Activated CD8-positive, alpha-beta T cell treated with anti-CD3 and anti-CD28 coated beads, Interleukin-2, amount 10 ng/mL, durations not matched to agents 7 days and 5 days (primary cell): ENCODE results near the gene CENPF. TPM values are rescaled to one million over a fixed set of nuclear protein-coding genes. Genes with fewer than 3 reads are reported as not detected.

Experiments used
- ATAC-seq: fragments of 150-1000 bp; cut with Tn5 transposase; one replicate; pipeline ENCODE4 v1.10.0; 2021; ENCODE audit warnings: moderate library complexity
- CTCF ChIA-PET: fragments of 350-600 bp; sonication (Branson Sonifier 250); formaldehyde crosslinking; loops from one replicate; lab custom pipeline; 2021; ENCODE audit warnings: antibody characterized with exemption; lab: Charles Lee
- POLR2A ChIA-PET: fragments of 350-600 bp; sonication (Branson Sonifier 250); formaldehyde crosslinking; loops from one replicate; lab custom pipeline; 2021; ENCODE audit warnings: antibody characterized with exemption; lab: Charles Lee
- DNase-seq: peaks from one replicate; pipeline ENCODE4 v3.0.0-alpha.2; 2020
- H3K27ac Mint-ChIP-seq: one replicate; pipeline ENCODE4 v1.8.0; 2021; ENCODE audit warnings: mild to moderate bottlenecking, mixed read lengths
- H3K27me3 Mint-ChIP-seq: one replicate; pipeline ENCODE4 v1.8.0; 2021; ENCODE audit warnings: low read depth, mixed read lengths
- H3K36me3 Mint-ChIP-seq: one replicate; pipeline ENCODE4 v1.8.0; 2021; ENCODE audit warnings: low read depth, mixed read lengths
- H3K4me1 Mint-ChIP-seq: one replicate; pipeline ENCODE4 v1.8.0; 2021; ENCODE audit warnings: low read depth, mixed read lengths
- H3K4me3 Mint-ChIP-seq: one replicate; pipeline ENCODE4 v1.8.0; 2021; ENCODE audit warnings: mild to moderate bottlenecking, mixed read lengths
- H3K9me3 Mint-ChIP-seq: one replicate; pipeline ENCODE4 v1.8.0; 2022; ENCODE audit warnings: mixed read lengths; ENCODE audit not compliant: insufficient read depth
- total RNA-seq, 2 experiments: library from RNA; stranded (reverse); gene quantifications; one replicate each; pipeline ENCODE4 v1.2.3, GENCODE V29; 2021

The CENPF gene
- total RNA-seq, 2 experiments from 2014 or later, result 176 to 180 TPM

GRCh38 chr1:214645712-214646111 is 42.7 kb downstream of the CENPF start:
- H3K4me3 Mint-ChIP-seq, result no peak overlapping the region

GRCh38 chr1:214648801-214649200 is 45.8 kb downstream of the CENPF start:
- Mint-ChIP-seq H3K9me3 (no peaks in the 10 kb centered on the region), H3K4me3 (no peak overlapping the region), H3K36me3 (peaks cover 88% of the 10 kb centered on the region), H3K4me1 (no peaks in the 10 kb centered on the region), H3K27ac (no peak overlapping the region), H3K27me3 (no peaks in the 10 kb centered on the region)
- ATAC-seq (no peak), DNase-seq (no peak)
- CTCF ChIA-PET, result interaction anchor here (5.0 kb wide), 1 partner anchor 11 kb away, joined by 30 read pairs; no protein-coding TSS in a partner anchor
- POLR2A ChIA-PET, result no interaction called here

More at GRCh38 chr1:214645712-214646111, 42.7 kb downstream of the CENPF start:
- Mint-ChIP-seq H3K4me1 (no peaks in the 10 kb centered on the region), H3K36me3 (peaks cover 68% of the 10 kb centered on the region), H3K27ac (no peak overlapping the region), H3K27me3 (no peaks in the 10 kb centered on the region), H3K9me3 (no peaks in the 10 kb centered on the region)
- CTCF ChIA-PET, result interaction anchor here (0.5 to 5.0 kb wide), 7 partner anchors 8 to 313 kb away, joined by 3 to 30 read pairs (median 4); no protein-coding TSS in a partner anchor
- POLR2A ChIA-PET, result no interaction called here
- DNase-seq, result no peak
- no peak for ATAC-seq

GRCh38 chr1:214649607-214650006 is 46.6 kb downstream of the CENPF start:
- no peak for ATAC-seq
- CTCF ChIA-PET, result interaction anchor here (5.0 kb wide), 1 partner anchor 12 kb away, joined by 30 read pairs; no protein-coding TSS in a partner anchor
- Mint-ChIP-seq H3K27ac (no peak overlapping the region), H3K4me1 (no peaks in the 10 kb centered on the region), H3K36me3 (peaks cover 86% of the 10 kb centered on the region), H3K9me3 (no peaks in the 10 kb centered on the region), H3K27me3 (no peaks in the 10 kb centered on the region), H3K4me3 (no peak overlapping the region)
- POLR2A ChIA-PET, result no interaction called here
- DNase-seq, result no peak

GRCh38 chr1:214650664-214651063 is 47.7 kb downstream of the CENPF start:
- Mint-ChIP-seq H3K9me3 (no peaks in the 10 kb centered on the region), H3K4me3 (no peak overlapping the region), H3K27me3 (no peaks in the 10 kb centered on the region), H3K4me1 (no peaks in the 10 kb centered on the region), H3K36me3 (peaks cover 85% of the 10 kb centered on the region), H3K27ac (no peak overlapping the region)
- ATAC-seq, result no peak
- ChIA-PET CTCF (interaction anchor here (0.7 to 5.0 kb wide), 4 partner anchors 8 to 877 kb away, joined by 3 to 30 read pairs (median 4); no protein-coding TSS in a partner anchor), POLR2A (no interaction called here)
- DNase-seq, result no peak

- H3K9me3 Mint-ChIP-seq, result no peaks in the 10 kb centered on the region
- peaks cover 82% of the 10 kb centered on the region for H3K36me3 Mint-ChIP-seq
- CTCF ChIA-PET, result interaction anchor here (0.7 to 1.6 kb wide), 4 partner anchors 9 to 19 kb away, joined by 3 to 7 read pairs (median 4); no protein-coding TSS in a partner anchor
- ATAC-seq (no peak), DNase-seq (no peak)
- H3K27ac Mint-ChIP-seq, result no peak overlapping the region
- no peak overlapping the region for H3K4me3 Mint-ChIP-seq
- no peaks in the 10 kb centered on the region for H3K27me3 Mint-ChIP-seq
- POLR2A ChIA-PET, result no interaction called here
- no peaks in the 10 kb centered on the region for H3K4me1 Mint-ChIP-seq
Measured at GRCh38 chr1:214657299-214657698, 54.3 kb downstream of the CENPF start.

- Mint-ChIP-seq H3K9me3 (no peaks in the 10 kb centered on the region), H3K36me3 (peaks cover 82% of the 10 kb centered on the region), H3K4me3 (no peak overlapping the region), H3K27me3 (no peaks in the 10 kb centered on the region), H3K4me1 (no peaks in the 10 kb centered on the region), H3K27ac (no peak overlapping the region)
- ATAC-seq, result no peak
- no peak for DNase-seq
- CTCF ChIA-PET, result no interaction called here
- POLR2A ChIA-PET, result no interaction called here
Measured at GRCh38 chr1:214658175-214658574, 55.2 kb downstream of the CENPF start.

- ChIA-PET POLR2A (no interaction called here), CTCF (interaction anchor here (1.1 kb wide), 1 partner anchor 20 kb away, joined by 3 read pairs; no protein-coding TSS in a partner anchor)
- DNase-seq (no peak), ATAC-seq (no peak)
- H3K4me3 Mint-ChIP-seq, result no peak overlapping the region
- H3K36me3 Mint-ChIP-seq, result peaks cover 85% of the 10 kb centered on the region
- H3K27ac Mint-ChIP-seq, result no peak overlapping the region
- H3K27me3 Mint-ChIP-seq, result no peaks in the 10 kb centered on the region
- H3K9me3 Mint-ChIP-seq, result no peaks in the 10 kb centered on the region
- H3K4me1 Mint-ChIP-seq, result no peaks in the 10 kb centered on the region
Measured at GRCh38 chr1:214658785-214659184, 55.8 kb downstream of the CENPF start.

GRCh38 chr1:214660190-214660589 is 57.2 kb downstream of the CENPF start:
- peaks cover 89% of the 10 kb centered on the region for H3K36me3 Mint-ChIP-seq
- ChIA-PET POLR2A (no interaction called here), CTCF (interaction anchor here (0.7 to 1.9 kb wide), 6 partner anchors 8 to 400 kb away, joined by 3 to 6 read pairs (median 4); no protein-coding TSS in a partner anchor)
- H3K9me3 Mint-ChIP-seq, result no peaks in the 10 kb centered on the region
- no peak overlapping the region for H3K4me3 Mint-ChIP-seq
- no peak for ATAC-seq
- no peaks in the 10 kb centered on the region for H3K4me1 Mint-ChIP-seq
- no peaks in the 10 kb centered on the region for H3K27me3 Mint-ChIP-seq
- DNase-seq, result no peak
- H3K27ac Mint-ChIP-seq, result no peak overlapping the region

GRCh38 chr1:214660900-214661299 is 57.9 kb downstream of the CENPF start:
- ATAC-seq, result no peak
- Mint-ChIP-seq H3K4me3 (no peak overlapping the region), H3K9me3 (no peaks in the 10 kb centered on the region), H3K36me3 (peaks cover 88% of the 10 kb centered on the region), H3K4me1 (no peaks in the 10 kb centered on the region), H3K27ac (no peak overlapping the region), H3K27me3 (no peaks in the 10 kb centered on the region)
- POLR2A ChIA-PET, result no interaction called here
- CTCF ChIA-PET, result interaction anchor here (0.7 to 1.9 kb wide), 6 partner anchors 9 to 400 kb away, joined by 3 to 6 read pairs (median 4); no protein-coding TSS in a partner anchor
- DNase-seq, result no peak

GRCh38 chr1:214662223-214662785 is 59.3 kb downstream of the CENPF start:
- Mint-ChIP-seq H3K4me3 (no peak overlapping the region), H3K27me3 (no peaks in the 10 kb centered on the region), H3K36me3 (peaks cover 88% of the 10 kb centered on the region), H3K4me1 (no peaks in the 10 kb centered on the region), H3K27ac (no peak overlapping the region), H3K9me3 (no peaks in the 10 kb centered on the region)
- CTCF ChIA-PET, result no interaction called here
- no peak for ATAC-seq
- DNase-seq, result no peak
- POLR2A ChIA-PET, result interaction anchor here (0.7 kb wide), 1 partner anchor 165 kb away, joined by 3 read pairs; no protein-coding TSS in a partner anchor

GRCh38 chr1:214664651-214665433 is 61.8 kb downstream of the CENPF start:
- ChIA-PET POLR2A (no interaction called here), CTCF (no interaction called here)
- H3K9me3 Mint-ChIP-seq, result no peaks in the 10 kb centered on the region
- H3K4me3 Mint-ChIP-seq, result no peak overlapping the region
- ATAC-seq, result no peak
- peaks cover 78% of the 10 kb centered on the region for H3K36me3 Mint-ChIP-seq
- no peaks in the 10 kb centered on the region for H3K27me3 Mint-ChIP-seq
- DNase-seq, result no peak
- H3K27ac Mint-ChIP-seq, result no peak overlapping the region
- no peaks in the 10 kb centered on the region for H3K4me1 Mint-ChIP-seq
